Pons (tissue), 1 donor: ENCODE data around the gene NANOGP8.
"Not testable (repeated sequence)": the region's sequence is repeated elsewhere in the genome, so short reads cannot be mapped to it uniquely, and the experiment has no call there.

ENCODE experiments used
- DNase-seq: peaks from one replicate; pipeline ENCODE4 v3.0.0-alpha.2; 2016; ENCODE audit warnings: low spot score

Gene NANOGP8

GRCh38 chr15:35092846-35093245 lies 7.8 kb upstream of the NANOGP8 start:
- no peak for DNase-seq

GRCh38 chr15:35092311-35092710 lies 7.2 kb upstream of the NANOGP8 start:
- DNase-seq: no peak

- DNase-seq: no peak
These were observed 5.2 kb upstream of the NANOGP8 start for GRCh38 chr15:35090104-35090807.

GRCh38 chr15:35089551-35089950 lies 4.5 kb upstream of the NANOGP8 start:
- no peak for DNase-seq

- DNase-seq: no peak
These were observed 3.2 kb upstream of the NANOGP8 start for GRCh38 chr15:35088329-35088728.

GRCh38 chr15:35087759-35088158 lies 2.7 kb upstream of the NANOGP8 start:
- no peak for DNase-seq

GRCh38 chr15:35082371-35083348 lies 2.4 kb downstream of the NANOGP8 start:
- not testable (repeated sequence) for DNase-seq

GRCh38 chr15:35081626-35082365 lies 3.3 kb downstream of the NANOGP8 start:
- not testable (repeated sequence) for DNase-seq

- DNase-seq: no peak
These were observed 4.9 kb downstream of the NANOGP8 start for GRCh38 chr15:35080226-35080625.

GRCh38 chr15:35078221-35078915 lies 6.7 kb downstream of the NANOGP8 start:
- peak; percentile 29 for DNase-seq

GRCh38 chr15:35071106-35071505 lies 14.0 kb downstream of the NANOGP8 start:
- no peak for DNase-seq

- no peak for DNase-seq
These were observed 16.1 kb downstream of the NANOGP8 start for GRCh38 chr15:35068846-35069475.

- no peak for DNase-seq
These were observed 17.4 kb downstream of the NANOGP8 start for GRCh38 chr15:35067496-35068347.

- DNase-seq: no peak
These were observed 19.0 kb downstream of the NANOGP8 start for GRCh38 chr15:35066094-35066493.

GRCh38 chr15:35064576-35065190 lies 20.4 kb downstream of the NANOGP8 start:
- no peak for DNase-seq

- DNase-seq: no peak
These were observed 22.4 kb downstream of the NANOGP8 start for GRCh38 chr15:35062738-35063099.

GRCh38 chr15:35061825-35062737 lies 23.0 kb downstream of the NANOGP8 start:
- DNase-seq: no peak

- no peak for DNase-seq
These were observed 23.8 kb downstream of the NANOGP8 start for GRCh38 chr15:35061161-35061824.
